ENCODE data around the gene PPP1R26. TPM values are rescaled to one million over a fixed set of nuclear protein-coding genes. Genes with fewer than 3 reads are reported as not detected.

Gene PPP1R26
- total and polyA plus RNA-seq, 2 of the 8 experiments (the other 6 are each of a cell fraction or from before 2014, with no cell fraction given): 9.8 to 32.7 TPM

GRCh38 chr9:135499326-135500070, 19.9 kb downstream of the PPP1R26 start:
- H3K79me2 ChIP-seq (ENCODE audit: control insufficient read depth in 1 of 2, insufficient read depth in 2 of 2, low read length in 2 of 2): peaks cover 0 to 16% of the 10 kb centered on the region in 2 experiments; a peak in 2 of 4 replicates
- H3K4ac ChIP-seq (replicated peaks; ENCODE audit: insufficient read length, low read depth, low read length): no peak overlapping the region
- H3K23me2 ChIP-seq (ENCODE audit: low read depth, low read length): peaks cover 8% of the 10 kb centered on the region; the same call in 1 of the 2 replicates
- no peak overlapping the region for H3K23ac ChIP-seq (ENCODE audit: insufficient read length)
- no peak overlapping the region for H2AK5ac ChIP-seq (ENCODE audit: low read depth, low read length)
- H3K4me1 ChIP-seq (replicated peaks in 1 of 4; ENCODE audit: control insufficient read depth in 3 of 4, insufficient read depth in 4 of 4, low read length in 3 of 4): peaks cover 0 to 15% (median 12%) of the 10 kb centered on the region in 4 experiments; a peak in 6 of 7 replicates
- peak overlapping the region; percentile 61 to 86 (median 81) for H3K4me3 ChIP-seq (ENCODE audit: extremely low read depth in 1 of 4, insufficient read depth in 2 of 4, low read depth in 3 of 4, low read length in 4 of 4)
- H4K91ac ChIP-seq (replicated peaks; ENCODE audit: insufficient read length, low read length): no peak overlapping the region
- no peak overlapping the region for H3K14ac ChIP-seq (ENCODE audit: insufficient read length)
- peak in 1 of 2 experiments; percentile 91 for DNase-seq (ENCODE audit: low read depth in 1 of 2, low spot score in 2 of 2)
- H2BK5ac ChIP-seq (ENCODE audit: low read depth, low read length): no peak overlapping the region
- no peak overlapping the region for H4K8ac ChIP-seq (ENCODE audit: extremely low read depth, insufficient read depth, low read length)
- no peak overlapping the region for H2BK120ac ChIP-seq (replicated peaks; ENCODE audit: low read depth, low read length)
- H2AFZ ChIP-seq (ENCODE audit: low read length): peak overlapping the region; percentile 46; the same call in 1 of the 2 replicates
- H4K5ac ChIP-seq (ENCODE audit: insufficient read length, low read depth, low read length): no peak overlapping the region
- FAIRE-seq: no peak
- ChIA-PET POLR2A (ENCODE audit: partially characterized antibody) (interaction anchor here (1.1 to 2.8 kb wide), 3 partner anchors 9 to 72 kb away, joined by 3 to 17 read pairs (median 3); no protein-coding TSS in a partner anchor), CTCF (ENCODE audit: partially characterized antibody) (interaction anchor here (1.0 to 2.1 kb wide), 7 partner anchors 9 to 51 kb away, joined by 3 to 11 read pairs (median 5); no protein-coding TSS in a partner anchor)
- H4K20me1 ChIP-seq (replicated peaks in 1 of 2; ENCODE audit: control insufficient read depth in 1 of 2, insufficient read depth in 2 of 2, low read length in 2 of 2): peaks cover 8 to 18% of the 10 kb centered on the region in 2 experiments
- H3K79me1 ChIP-seq (ENCODE audit: low read depth, low read length): 0 out of 2 replicates have a peak, but pooled peaks cover 3% of the 10 kb centered on the region
- H3K36me3 ChIP-seq (ENCODE audit: control insufficient read depth in 2 of 4, insufficient read depth in 4 of 4, low read length in 3 of 4): peaks cover 8 to 26% (median 20%) of the 10 kb centered on the region in 4 experiments; a peak in 7 of 8 replicates
- WGBS, 2 experiments (ENCODE audit: extremely low coverage in 1 of 2, insufficient coverage in 1 of 2, insufficient read length in 1 of 2, insufficient replicate concordance in 2 of 2, low coverage in 1 of 2, low lambda C conversion rate in 2 of 2, missing lambda C conversion rate in 1 of 2): 2% methylated on average over 53 of the region's 58 CpGs; no CpG with 5 or more reads in 1 of the 2 experiments
- H2BK15ac ChIP-seq (ENCODE audit: low read length): no peak overlapping the region
- no peaks in the 10 kb centered on the region for H3K9me3 ChIP-seq (ENCODE audit: insufficient read depth in 2 of 2, low read depth in 1 of 2, low read length in 1 of 2)
- H3K27ac ChIP-seq (ENCODE audit: low read depth, low read length): no peak overlapping the region
- no peaks in the 10 kb centered on the region; a peak in 1 of 7 replicates for H3K27me3 ChIP-seq (replicated peaks in 1 of 4; ENCODE audit: control insufficient read depth in 3 of 4, extremely low read depth in 1 of 4, insufficient read depth in 3 of 4, low read length in 3 of 4)
- H2BK20ac ChIP-seq (ENCODE audit: low read length): no peak overlapping the region
- H2BK12ac ChIP-seq (ENCODE audit: low read depth, low read length): no peak overlapping the region
- H3K56ac ChIP-seq (replicated peaks; ENCODE audit: insufficient read length, low read depth, low read length): no peak overlapping the region
- no peak overlapping the region; the same call in 1 of the 2 replicates for H3K18ac ChIP-seq (ENCODE audit: extremely low read depth, low read length)
- peak overlapping the region; percentile 68 to 87 for H3K4me2 ChIP-seq (ENCODE audit: insufficient read depth in 1 of 2, low read depth in 2 of 2, low read length in 2 of 2)
- no peak overlapping the region; a peak in 1 of 7 replicates for H3K9ac ChIP-seq (replicated peaks in 1 of 4; ENCODE audit: extremely low read depth in 1 of 4, low read depth in 3 of 4, low read length in 3 of 4)
- TF ChIP-seq HDAC2 (IDR thresholded peaks at IDR 0.05; ENCODE audit: borderline replicate concordance in 1 of 2, low read depth in 2 of 2, low read length in 2 of 2): peak; percentile 36 to 65; a peak in 2 of 4 replicates
- TF ChIP-seq SUZ12 (IDR thresholded peaks at IDR 0.05; ENCODE audit: low read length): no peak
- TF ChIP-seq SIN3A (conservative IDR thresholded peaks at IDR 0.05 in 1 of 2, IDR thresholded peaks at IDR 0.05 in 1 of 2; ENCODE audit: low read depth in 1 of 2, low read length in 2 of 2): peak; percentile 93 to 96
- no peak for TF ChIP-seq EGR1 (IDR thresholded peaks at IDR 0.05; ENCODE audit: borderline replicate concordance, low read depth, low read length)
- TF ChIP-seq YY1 (IDR thresholded peaks at IDR 0.05; ENCODE audit: low read depth, low read length): peak; percentile 74
- TF ChIP-seq RNF2 (IDR thresholded peaks at IDR 0.05; ENCODE audit: borderline replicate concordance, low read depth, low read length, missing control alignments, poor library complexity, severe bottlenecking): no peak
- TF ChIP-seq CBX8 (IDR thresholded peaks at IDR 0.05; ENCODE audit: borderline replicate concordance, low read depth, low read length): no peak
- peak; percentile 44; the same call in 1 of the 2 replicates for TF ChIP-seq BACH1 (IDR thresholded peaks at IDR 0.05; ENCODE audit: low read length)
- TF ChIP-seq RXRA (IDR thresholded peaks at IDR 0.05; ENCODE audit: insufficient read depth, low read depth, low read length): no peak
- TF ChIP-seq TAF7 (optimal IDR thresholded peaks at IDR 0.05; ENCODE audit: borderline replicate concordance, low read depth, low read length): no peak
